C1 segment of cervical spinal cord (tissue), 14 donors: ENCODE data around the gene TMEM174.

Experiments
- DNase-seq, 14 donors: peaks; one replicate each; lab custom pipeline; 2025; lab: John Stamatoyannopoulos, UW

The TMEM174 gene

GRCh38 chr5:73153513-73153912, 19.5 kb upstream of the TMEM174 start:
- DNase-seq = no peak

GRCh38 chr5:73154208-73155006, 18.6 kb upstream of the TMEM174 start:
- DNase-seq = no peak

- no peak for DNase-seq
Measured at GRCh38 chr5:73155271-73156222, 17.4 kb upstream of the TMEM174 start.

GRCh38 chr5:73157414-73158303, 15.3 kb upstream of the TMEM174 start:
- no peak for DNase-seq

- DNase-seq = no peak
Measured at GRCh38 chr5:73158313-73158712, 14.7 kb upstream of the TMEM174 start.

- no peak for DNase-seq
Measured at GRCh38 chr5:73160239-73160671, 12.7 kb upstream of the TMEM174 start.

GRCh38 chr5:73170522-73170921, 2.5 kb upstream of the TMEM174 start:
- peak in 2 of 14 donors; percentile 1 to 24 for DNase-seq

- DNase-seq = no peak
Measured at GRCh38 chr5:73171495-73171894, 1.5 kb upstream of the TMEM174 start.

- no peak for DNase-seq
Measured at GRCh38 chr5:73174100-73174815, 1.3 kb downstream of the TMEM174 start.

- DNase-seq = no peak
Measured at GRCh38 chr5:73176250-73176649, 3.3 kb downstream of the TMEM174 start.

GRCh38 chr5:73178265-73178664, 5.3 kb downstream of the TMEM174 start:
- no peak for DNase-seq

- DNase-seq = no peak
Measured at GRCh38 chr5:73179730-73180129, 6.7 kb downstream of the TMEM174 start.

- no peak for DNase-seq
Measured at GRCh38 chr5:73180566-73180965, 7.6 kb downstream of the TMEM174 start.

- no peak for DNase-seq
Measured at GRCh38 chr5:73182307-73182706, 9.3 kb downstream of the TMEM174 start.

GRCh38 chr5:73183000-73183399, 10.0 kb downstream of the TMEM174 start:
- no peak for DNase-seq

- DNase-seq = no peak
Measured at GRCh38 chr5:73183481-73183891, 10.5 kb downstream of the TMEM174 start.

GRCh38 chr5:73186976-73187375, 14.0 kb downstream of the TMEM174 start:
- no peak for DNase-seq

GRCh38 chr5:73188764-73189531, 16.0 kb downstream of the TMEM174 start:
- no peak for DNase-seq

GRCh38 chr5:73189871-73190376, 16.9 kb downstream of the TMEM174 start:
- DNase-seq = peak in 8 of 14 donors; percentile 1 to 22 (median 8)

GRCh38 chr5:73192370-73192769, 19.4 kb downstream of the TMEM174 start:
- no peak for DNase-seq
